Stomach (tissue), 9 donors: ENCODE data around the gene PNCK. TPM values are rescaled to one million over a fixed set of nuclear protein-coding genes. Genes with fewer than 3 reads are reported as not detected.
"Not testable (repeated sequence)": the region's sequence is repeated elsewhere in the genome, so short reads cannot be mapped to it uniquely, and the experiment has no call there.

Experiments used
- DNase-seq, 2 donors: peaks; one replicate each; pipeline versions ENCODE4 v3.0.0 to v3.0.0-alpha.2; 2013 to 2019
- H3K27ac ChIP-seq, 5 donors: fragments of 200-600 bp in 4 of 5; sonication (generic) in 4 of 5; one replicate each; pipeline ENCODE4 v1.5.1; 2013 to 2019; ENCODE audit warnings: mild to moderate bottlenecking in 1 of 5, moderate library complexity in 1 of 5
- H3K27me3 ChIP-seq, 3 donors: fragments of 200-600 bp; sonication (generic); one replicate each; pipeline ENCODE4 v1.5.1; 2017 to 2019; ENCODE audit warnings: mixed run types in 1 of 3
- H3K36me3 ChIP-seq, 4 donors: fragments of 200-600 bp; sonication (generic); 1 replicate in 3 of 4; 2 replicates in 1 of 4; pipeline ENCODE4 v1.5.1; 2016 to 2019
- H3K4me1 ChIP-seq, 4 donors: fragments of 200-600 bp; sonication (generic); one replicate each; pipeline ENCODE4 v1.5.1; 2016 to 2019
- H3K4me3 ChIP-seq, 4 donors: fragments of 200-600 bp; sonication (generic) in 3 of 4; one replicate each; pipeline ENCODE4 v1.5.1; 2016 to 2019; ENCODE audit warnings: mild to moderate bottlenecking in 1 of 4
- H3K9me3 ChIP-seq, 4 donors: fragments of 200-600 bp; sonication (generic); one replicate each; pipeline ENCODE4 v1.5.1; 2016 to 2019
- CTCF ChIP-seq, 7 experiments: fragments of 450-650 bp in 4 of 7; fragments of 200-600 bp in 3 of 7; sonication (generic) in 3 of 7; IDR thresholded peaks; one replicate each; pipeline ENCODE4 v1.5.1; 2016 to 2019; ENCODE audit warnings: antibody characterized with exemption in 7 of 7, control low read depth in 2 of 7, mild to moderate bottlenecking in 1 of 7
- EP300 ChIP-seq: sonication (generic); formaldehyde crosslinking; IDR thresholded peaks from one replicate; pipeline ENCODE4 v1.6.1; 2017; ENCODE audit warnings: antibody characterized with exemption
- POLR2A ChIP-seq, 4 donors: fragments of 450-650 bp; IDR thresholded peaks; one replicate each; pipeline ENCODE4 v1.6.1; 2016; ENCODE audit warnings: antibody characterized with exemption in 4 of 4, control low read depth in 2 of 4, mild to moderate bottlenecking in 1 of 4, moderate library complexity in 1 of 4
- POLR2AphosphoS5 ChIP-seq, 3 donors: sonication (generic); formaldehyde crosslinking; IDR thresholded peaks; one replicate each; pipeline ENCODE4 v1.6.1; 2016; ENCODE audit warnings: antibody characterized with exemption in 3 of 3
- WGBS, 5 donors: extraction: QIAGEN DNeasy Blood & Tissue Kit in 3 of 5; methylation state at CpG; one replicate each; pipeline versions ENCODE4 v1.1.5 to v1.1.7; 2013 to 2018; 5-methylcytosine and 5-hydroxymethylcytosine counted together
- intact Hi-C: fragments of 100-400 bp; cut with DNase I; formaldehyde crosslinking; loops from one replicate; pipeline ENCODE4 v1.15.1; 2023; ENCODE audit warnings: low total_unique reads
- polyA plus RNA-seq, 3 donors: library from polyadenylated mRNA; stranded (reverse); fragments of 200-250 nt; gene quantifications; one replicate each; pipeline ENCODE4 v1.2.3, GENCODE V29; 2013
- total RNA-seq, 5 donors: library from RNA; depleted of rRNA; stranded (reverse); fragments of >200 nt; gene quantifications; one replicate each; pipeline versions ENCODE4 v1.1.0 to v1.2.3, GENCODE V29; 2014 to 2016
- donor health status: healthy with polysubstance abuse.
- donor health status: Bipolar disorder and iron deficiency.
- donor health status: healthy.

PNCK gene
- total and polyA plus RNA-seq, 8 donors, result 0.44 to 21.0 (median 8.3) TPM; not detected in 1

- WGBS, 5 donors, result 78 to 92% (median 89%) methylated on average over 5 to 15 of the region's 15 CpGs
- Histone ChIP-seq H3K4me3 (no peak overlapping the region), H3K9me3 (no peaks in the 10 kb centered on the region), H3K36me3 (peaks cover 0 to 53% (median 39%) of the 10 kb centered on the region in 4 donors), H3K27me3 (no peaks in the 10 kb centered on the region), H3K4me1 (peaks cover 0 to 19% (median 8%) of the 10 kb centered on the region in 4 donors), H3K27ac (no peak overlapping the region)
- TF ChIP-seq CTCF (IDR thresholded peaks at IDR 0.05) (no peak), POLR2A (IDR thresholded peaks at IDR 0.05) (no peak), POLR2AphosphoS5 (IDR thresholded peaks at IDR 0.05) (no peak), EP300 (no peak)
- no peak for DNase-seq
- intact Hi-C loops, result no loop called here
Observed at GRCh38 chrX:153696100-153696499, 22.5 kb upstream of the PNCK start.

- no peaks in the 10 kb centered on the region for H3K27me3 ChIP-seq
- no peak overlapping the region for H3K4me3 ChIP-seq
- TF ChIP-seq CTCF (IDR thresholded peaks at IDR 0.05), result no peak
- no peak for TF ChIP-seq POLR2A (IDR thresholded peaks at IDR 0.05)
- no peak for TF ChIP-seq EP300
- TF ChIP-seq POLR2AphosphoS5 (IDR thresholded peaks at IDR 0.05), result no peak
- no peaks in the 10 kb centered on the region for H3K9me3 ChIP-seq
- intact Hi-C loops, result no loop called here
- 60 to 80% (median 78%) methylated on average over 6 to 23 of the region's 23 CpGs; no CpG with 5 or more reads in 1 of the 5 donors for WGBS, 5 donors
- no peak overlapping the region for H3K27ac ChIP-seq
- peaks cover 0 to 17% (median 5%) of the 10 kb centered on the region in 4 donors for H3K4me1 ChIP-seq
- DNase-seq, result no peak
- H3K36me3 ChIP-seq, result peaks cover 0 to 44% (median 30%) of the 10 kb centered on the region in 4 donors
Observed at GRCh38 chrX:153694687-153695270, 21.2 kb upstream of the PNCK start.

- intact Hi-C loops, H3K27me3 ChIP-seq, H3K9me3 ChIP-seq, H3K4me3 ChIP-seq, DNase-seq, H3K27ac ChIP-seq: not testable (repeated sequence)
- Histone ChIP-seq H3K36me3 (peaks cover 0 to 44% (median 30%) of the 10 kb centered on the region in 4 donors), H3K4me1 (peaks cover 0 to 20% (median 8%) of the 10 kb centered on the region in 4 donors)
- WGBS, 5 donors, result 70 to 89% (median 85%) methylated on average over 7 to 15 of the region's 16 CpGs; no CpG with 5 or more reads in 1 of the 5 donors
Observed at GRCh38 chrX:153694256-153694655, 20.6 kb upstream of the PNCK start.

- Histone ChIP-seq H3K27me3 (no peaks in the 10 kb centered on the region), H3K36me3 (peaks cover 0 to 42% (median 30%) of the 10 kb centered on the region in 4 donors), H3K4me3 (no peak overlapping the region), H3K4me1 (peaks cover 0 to 21% (median 12%) of the 10 kb centered on the region in 4 donors), H3K9me3 (no peaks in the 10 kb centered on the region), H3K27ac (no peak overlapping the region)
- no peak for TF ChIP-seq CTCF (IDR thresholded peaks at IDR 0.05)
- no peak for TF ChIP-seq EP300
- TF ChIP-seq POLR2AphosphoS5 (IDR thresholded peaks at IDR 0.05), result no peak
- no peak for TF ChIP-seq POLR2A (IDR thresholded peaks at IDR 0.05)
- intact Hi-C loops, result no loop called here
- WGBS, 5 donors, result 65 to 75% (median 68%) methylated on average over 8 to 31 of the region's 31 CpGs
- no peak for DNase-seq
Observed at GRCh38 chrX:153693216-153694086, 19.8 kb upstream of the PNCK start.
